Thyroid gland (tissue), 4 donors: ENCODE measurements around the gene ZNF561. TPM values are rescaled to one million over a fixed set of nuclear protein-coding genes. Genes with fewer than 3 reads are reported as not detected.
A peak's percentile ranks its signal among the peaks of the same experiment; 100 is the strongest.
"Not testable (repeated sequence)": the region's sequence is repeated elsewhere in the genome, so short reads cannot be mapped to it uniquely, and the experiment has no call there.

Source experiments
- DNase-seq, 2 donors: peaks; one replicate each; pipeline ENCODE4 v3.0.0-alpha.2; 2019
- H3K27ac ChIP-seq, 3 donors: fragments of 200-600 bp; sonication (generic); 1 replicate in 2 of 3; 2 replicates in 1 of 3; pipeline ENCODE4 v1.5.1; 2016 to 2019; ENCODE audit warnings: mild to moderate bottlenecking in 1 of 3, moderate library complexity in 1 of 3
- H3K27me3 ChIP-seq: fragments of 200-600 bp; sonication (generic); one replicate; pipeline ENCODE4 v1.5.1; 2019
- H3K36me3 ChIP-seq, 2 donors: fragments of 200-600 bp; sonication (generic); one replicate each; pipeline ENCODE4 v1.5.1; 2016 to 2019
- H3K4me1 ChIP-seq, 2 donors: fragments of 200-600 bp; sonication (generic); one replicate each; pipeline ENCODE4 v1.5.1; 2017 to 2019
- H3K4me3 ChIP-seq, 3 donors: fragments of 200-600 bp; sonication (generic); replicated peaks in 1 of 3; 1 replicate in 2 of 3; 2 replicates in 1 of 3; pipeline ENCODE4 v1.5.1; 2016; ENCODE audit warnings: mild to moderate bottlenecking in 1 of 3
- H3K9me3 ChIP-seq: fragments of 200-600 bp; sonication (generic); one replicate; pipeline ENCODE4 v1.5.1; 2017
- CTCF ChIP-seq, 6 experiments: fragments of 200-600 bp in 3 of 6; fragments of 450-650 bp in 3 of 6; sonication (generic) in 3 of 6; IDR thresholded peaks; one replicate each; pipeline ENCODE4 v1.5.1; 2016 to 2019; ENCODE audit warnings: antibody characterized with exemption in 6 of 6, mild to moderate bottlenecking in 2 of 6, inconsistent platforms in 1 of 6, moderate library complexity in 1 of 6
- POLR2A ChIP-seq, 2 donors: fragments of 450-650 bp; IDR thresholded peaks; one replicate each; pipeline ENCODE4 v1.6.1; 2017; ENCODE audit warnings: antibody characterized with exemption in 2 of 2, mild to moderate bottlenecking in 2 of 2, moderate library complexity in 1 of 2
- WGBS, 2 donors: methylation state at CpG; one replicate each; pipeline ENCODE4 v1.1.5; 2017; 5-methylcytosine and 5-hydroxymethylcytosine counted together
- intact Hi-C: fragments of 100-400 bp; cut with DNase I; formaldehyde crosslinking; loops from one replicate; pipeline ENCODE4 v1.15.1; 2023
- total RNA-seq, 4 donors: library from RNA; depleted of rRNA; stranded (reverse); fragments of >200 nt; gene quantifications; one replicate each; pipeline ENCODE4 v1.2.3, GENCODE V29; 2016

Gene ZNF561
- total RNA-seq, 4 donors from 2014 or later, result 35.3 to 40.7 (median 39.3) TPM

- intact Hi-C loops, result no loop called here
- peak in 1 of 2 donors; percentile 63 for TF ChIP-seq POLR2A (IDR thresholded peaks at IDR 0.05)
- TF ChIP-seq CTCF (IDR thresholded peaks at IDR 0.05), result no peak
Observed at GRCh38 chr19:9584073-9584833, 36.8 kb downstream of the ZNF561 start, which contains the start of gene ZNF121. ZNF121 (minus strand) TSS chr19:9584504; CDS start chr19:9568097, 16,407 bp downstream.

GRCh38 chr19:9582081-9582725 is 38.8 kb downstream of the ZNF561 start:
- H3K36me3 ChIP-seq, H3K27me3 ChIP-seq, intact Hi-C loops, DNase-seq, H3K4me3 ChIP-seq, H3K9me3 ChIP-seq, H3K27ac ChIP-seq: not testable (repeated sequence)
- peaks cover 4 to 15% of the 10 kb centered on the region in 2 donors for H3K4me1 ChIP-seq
- WGBS, 2 donors, result 88 to 91% methylated on average over 13 of the region's 13 CpGs

More at GRCh38 chr19:9584073-9584833, 36.8 kb downstream of the ZNF561 start, which contains the start of gene ZNF121:
- Histone ChIP-seq H3K27ac (peak within 1 kb of the TSS; percentile 77 to 90 (median 89)), H3K27me3 (no peaks in the 10 kb centered on the region), H3K4me1 (peaks cover 4 to 15% of the 10 kb centered on the region in 2 donors), H3K36me3 (peaks cover 0 to 1% of the 10 kb centered on the region in 2 donors), H3K9me3 (no peaks in the 10 kb centered on the region), H3K4me3 (peak within 1 kb of the TSS; percentile 46 to 76 (median 71))
- WGBS, 2 donors, result 0 to 1% methylated on average over 36 to 47 of the region's 51 CpGs
- peak; percentile 82 to 85 for DNase-seq

- intact Hi-C loops, result no loop called here
- peaks cover 0 to 4% of the 10 kb centered on the region in 2 donors for H3K36me3 ChIP-seq
Observed at GRCh38 chr19:9580728-9581127, 40.3 kb downstream of the ZNF561 start.

GRCh38 chr19:9570255-9570654 is 50.8 kb downstream of the ZNF561 start:
- no peak for DNase-seq
- Histone ChIP-seq H3K27ac (no peak overlapping the region), H3K36me3 (peaks cover 36 to 40% of the 10 kb centered on the region in 2 donors), H3K4me1 (no peaks in the 10 kb centered on the region), H3K9me3 (no peaks in the 10 kb centered on the region), H3K27me3 (no peaks in the 10 kb centered on the region), H3K4me3 (no peak overlapping the region)
- intact Hi-C loops, result loop anchor here (5.0 kb wide), 1 partner anchor 48 kb away; no protein-coding TSS in a partner anchor
- TF ChIP-seq CTCF (IDR thresholded peaks at IDR 0.05) (no peak), POLR2A (IDR thresholded peaks at IDR 0.05) (no peak)
- 96 to 97% methylated on average over 6 of the region's 6 CpGs for WGBS, 2 donors

More at GRCh38 chr19:9580728-9581127, 40.3 kb downstream of the ZNF561 start:
- WGBS, 2 donors, result 87 to 95% methylated on average over 5 of the region's 5 CpGs
- Histone ChIP-seq H3K4me3 (no peak overlapping the region), H3K9me3 (no peaks in the 10 kb centered on the region), H3K27ac (no peak overlapping the region), H3K4me1 (peaks cover 4 to 12% of the 10 kb centered on the region in 2 donors), H3K27me3 (no peaks in the 10 kb centered on the region)
- DNase-seq, result no peak
- TF ChIP-seq POLR2A (IDR thresholded peaks at IDR 0.05), result no peak
- TF ChIP-seq CTCF (IDR thresholded peaks at IDR 0.05), result no peak

- Histone ChIP-seq H3K36me3 (peaks cover 53 to 60% of the 10 kb centered on the region in 2 donors), H3K4me1 (no peaks in the 10 kb centered on the region), H3K9me3 (no peaks in the 10 kb centered on the region), H3K27ac (no peak overlapping the region), H3K4me3 (no peak overlapping the region), H3K27me3 (no peaks in the 10 kb centered on the region)
- TF ChIP-seq CTCF (IDR thresholded peaks at IDR 0.05), result no peak
- no peak for TF ChIP-seq POLR2A (IDR thresholded peaks at IDR 0.05)
- DNase-seq, result no peak
- WGBS, 2 donors, result 93 to 100% methylated on average over 1 of the region's 1 CpG
- intact Hi-C loops, result no loop called here
Observed at GRCh38 chr19:9566729-9567128, 54.3 kb downstream of the ZNF561 start.
